ENCODE measurements around the gene PGAM2.

The PGAM2 gene

GRCh38 chr7:44067064-44067951 lies 1.9 kb upstream of the PGAM2 start:
- DNase-seq (ENCODE audit: low read depth in 2 of 2) = no peak

- no peak for DNase-seq (ENCODE audit: low read depth in 2 of 2)
Measured at GRCh38 chr7:44066494-44067063, 1.2 kb upstream of the PGAM2 start.

GRCh38 chr7:44066111-44066460 lies 719 bp upstream of the PGAM2 start:
- DNase-seq (ENCODE audit: low read depth in 2 of 2) = no peak

DNA sequence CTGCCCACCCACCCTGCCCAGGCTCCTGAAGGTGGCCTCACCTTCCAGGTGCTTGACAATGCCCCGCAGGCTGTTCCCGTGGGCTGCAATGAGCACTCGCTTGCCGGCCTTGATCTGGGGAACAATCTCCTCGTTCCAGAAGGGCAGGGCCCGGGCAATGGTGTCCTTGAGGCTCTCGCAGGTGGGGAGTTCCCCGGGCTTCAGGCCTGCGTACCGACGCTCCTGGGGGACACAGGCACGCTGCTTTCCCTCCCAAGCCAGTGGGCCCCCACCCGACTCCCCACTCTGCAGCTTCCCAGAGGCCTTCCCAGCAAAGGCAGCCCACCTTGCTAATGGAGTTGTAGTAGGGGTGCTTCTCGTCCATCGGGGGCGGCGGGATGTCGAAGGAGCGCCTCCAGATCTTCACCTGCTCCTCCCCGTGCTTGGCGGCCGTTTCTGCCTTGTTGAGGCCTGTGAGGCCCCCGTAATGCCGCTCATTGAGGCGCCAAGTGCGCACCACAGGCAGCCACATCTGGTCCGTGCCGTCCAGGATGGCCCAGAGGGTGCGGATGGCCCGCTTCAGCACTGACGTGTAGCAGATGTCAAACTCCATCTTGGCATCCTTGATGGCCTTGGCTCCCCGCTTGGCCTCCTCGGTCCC lies 456 bp downstream of the PGAM2 start:
- no peak for DNase-seq (ENCODE audit: low read depth in 2 of 2)

- DNase-seq (ENCODE audit: low read depth in 2 of 2) = no peak
Measured at GRCh38 chr7:44063894-44064651, 1.3 kb downstream of the PGAM2 start.

GRCh38 chr7:44063547-44063893 lies 1.8 kb downstream of the PGAM2 start:
- no peak for DNase-seq (ENCODE audit: low read depth in 2 of 2)

DNA sequence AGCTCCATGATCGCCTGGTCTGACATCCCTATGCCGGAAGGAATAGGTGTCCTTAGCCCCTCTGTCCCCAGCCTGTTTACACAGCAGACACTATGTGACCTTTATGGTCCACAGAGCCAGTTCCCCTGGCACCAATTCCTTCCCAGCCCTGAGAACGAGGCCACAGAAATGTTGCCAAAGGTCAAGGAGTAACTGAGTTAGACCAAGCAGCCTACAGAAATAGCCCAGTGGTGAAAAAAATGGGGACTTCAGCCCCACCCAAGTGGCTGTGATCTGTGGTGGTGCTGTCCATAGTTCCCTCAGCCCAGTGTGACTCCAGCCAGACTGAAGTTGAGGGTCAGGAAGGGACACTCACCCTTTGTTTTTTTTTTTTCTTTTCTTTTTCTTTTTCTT lies 2.5 kb downstream of the PGAM2 start:
- DNase-seq (ENCODE audit: low read depth in 2 of 2) = no peak

GRCh38 chr7:44062180-44062902 lies 3.0 kb downstream of the PGAM2 start:
- DNase-seq (ENCODE audit: low read depth in 2 of 2) = no peak

DNA sequence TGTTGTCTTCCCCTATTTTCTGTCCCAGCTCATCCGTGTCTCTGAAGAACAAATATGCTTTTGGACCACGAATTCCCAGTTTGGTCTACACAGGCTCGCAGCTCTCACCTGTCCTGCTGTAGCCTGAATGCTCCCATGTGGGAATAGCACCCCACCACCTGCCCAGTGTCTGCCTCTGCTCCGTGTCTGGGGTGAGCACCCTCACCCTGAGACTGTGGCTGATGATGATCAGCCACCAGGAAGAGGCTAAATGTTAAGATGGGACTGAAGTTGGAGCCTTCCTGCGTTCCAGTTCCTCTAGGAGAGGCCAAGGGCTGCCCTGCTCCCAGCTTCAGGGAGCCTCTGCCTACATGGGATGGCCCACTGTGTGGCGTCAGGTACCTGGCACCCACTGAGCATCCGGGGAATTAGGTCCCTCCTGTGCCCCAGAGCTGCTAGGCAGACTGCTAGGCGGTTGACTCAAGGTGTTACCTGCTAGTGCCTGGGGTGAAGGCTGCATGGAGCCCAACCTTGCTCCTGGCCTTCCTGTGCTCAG lies 3.7 kb downstream of the PGAM2 start:
- DNase-seq (ENCODE audit: low read depth in 2 of 2) = no peak

GRCh38 chr7:44060948-44061644 lies 4.3 kb downstream of the PGAM2 start:
- no peak for DNase-seq (ENCODE audit: low read depth in 2 of 2)

- DNase-seq (ENCODE audit: low read depth in 2 of 2) = no peak
Measured at GRCh38 chr7:44060091-44060947, 5.0 kb downstream of the PGAM2 start.

DNA sequence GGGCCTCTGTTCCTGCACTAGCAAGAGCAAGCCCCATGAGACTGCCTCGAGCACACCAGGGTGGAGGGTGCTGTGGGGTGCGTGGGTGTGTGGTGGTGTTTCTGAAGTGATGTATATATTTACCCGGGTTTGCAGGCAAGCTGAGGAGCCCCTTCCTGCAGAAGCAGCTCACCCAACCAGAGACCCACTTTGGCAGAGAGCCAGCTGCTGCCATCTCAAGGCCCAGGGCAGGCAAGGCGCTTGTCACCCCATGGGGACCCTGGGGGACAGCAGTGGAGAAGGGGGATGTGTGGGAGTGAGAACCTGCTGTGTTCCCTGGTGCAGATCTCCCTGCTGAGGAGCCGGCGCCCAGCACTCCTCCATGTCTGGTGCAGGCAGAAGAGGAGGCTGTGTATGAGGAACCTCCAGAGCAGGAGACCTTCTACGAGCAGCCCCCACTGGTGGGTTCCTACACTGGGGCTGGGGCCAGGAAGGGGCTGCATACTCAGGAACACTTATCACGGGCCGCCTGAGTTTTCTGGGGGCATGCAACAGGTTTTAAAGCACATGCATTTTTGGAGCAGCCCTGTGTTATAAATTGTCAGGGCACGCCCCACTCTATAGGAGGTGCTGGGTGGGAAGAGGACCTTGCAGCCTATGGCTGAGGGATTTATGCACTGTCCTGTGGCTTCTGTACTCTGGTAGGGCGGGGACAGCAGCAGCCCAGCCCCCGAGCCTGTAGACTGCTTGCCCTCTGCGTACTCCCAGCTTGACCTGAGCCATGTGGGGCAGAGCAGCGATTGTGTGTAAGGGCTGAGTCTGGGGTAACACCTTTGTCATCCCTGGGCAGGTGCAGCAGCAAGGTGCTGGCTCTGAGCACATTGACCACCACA lies 5.9 kb downstream of the PGAM2 start:
- peak in 1 of 2 donors; percentile 36 for DNase-seq (ENCODE audit: low read depth in 2 of 2)

DNA sequence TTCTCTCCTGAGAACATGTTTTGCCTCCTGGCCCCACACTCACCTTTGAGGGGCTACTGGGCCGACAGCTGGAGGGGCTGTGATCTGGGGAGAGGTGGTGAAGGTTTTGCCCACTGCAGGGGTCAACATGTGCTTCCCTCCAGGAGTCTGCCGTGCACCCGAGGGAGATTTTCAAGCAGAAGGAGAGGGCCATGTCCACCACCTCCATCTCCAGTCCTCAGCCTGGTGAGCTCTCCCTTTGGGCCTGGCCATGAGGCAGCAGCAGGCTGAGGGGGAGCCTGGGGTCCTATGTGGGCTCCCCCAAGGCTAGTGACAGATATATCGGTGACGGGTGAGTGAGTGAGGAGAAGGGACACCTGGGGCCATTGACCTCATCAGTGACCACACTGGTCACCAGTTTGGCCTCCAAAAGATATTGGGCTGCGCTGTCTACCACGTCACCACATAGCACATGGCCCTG lies 6.6 kb downstream of the PGAM2 start:
- DNase-seq (ENCODE audit: low read depth in 2 of 2) = no peak

- no peak for DNase-seq (ENCODE audit: low read depth in 2 of 2)
Measured at GRCh38 chr7:44057849-44058758, 7.3 kb downstream of the PGAM2 start.

DNA sequence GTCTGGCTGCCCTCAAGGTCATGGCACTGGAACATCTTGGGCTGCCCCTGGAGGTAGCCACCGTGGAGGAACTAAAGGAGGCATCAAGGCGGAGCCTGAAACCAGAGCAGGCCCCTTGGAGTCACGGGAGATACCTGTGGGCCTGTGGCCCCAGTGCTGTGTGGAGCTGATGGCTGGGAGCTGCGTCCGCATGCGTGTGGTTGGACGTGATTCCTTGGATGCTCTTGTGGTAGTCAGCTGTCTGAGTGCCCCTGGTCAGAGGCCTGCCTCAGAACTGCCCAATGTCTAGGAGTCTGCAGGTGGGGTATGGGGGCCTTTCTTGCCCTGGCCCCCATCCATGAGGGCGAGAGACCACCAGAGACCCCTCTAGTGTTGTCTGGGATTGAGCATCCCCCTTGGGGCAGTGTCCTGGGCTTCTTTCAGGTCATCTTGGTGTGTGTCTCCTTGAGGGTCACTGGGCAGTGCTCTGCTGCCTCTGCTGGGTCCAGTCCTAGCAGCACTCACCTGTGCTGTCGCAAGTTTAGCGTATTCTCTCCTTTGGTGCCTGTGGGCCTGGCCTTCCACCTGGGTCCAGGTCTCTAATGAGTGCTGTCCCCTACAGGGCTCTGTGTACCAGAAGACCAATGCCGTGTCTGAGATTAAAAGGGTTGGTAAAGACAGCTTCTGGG lies 8.1 kb downstream of the PGAM2 start:
- DNase-seq (ENCODE audit: low read depth in 2 of 2) = no peak

GRCh38 chr7:44056681-44057080 lies 8.7 kb downstream of the PGAM2 start:
- DNase-seq (ENCODE audit: low read depth in 2 of 2) = no peak

DNA sequence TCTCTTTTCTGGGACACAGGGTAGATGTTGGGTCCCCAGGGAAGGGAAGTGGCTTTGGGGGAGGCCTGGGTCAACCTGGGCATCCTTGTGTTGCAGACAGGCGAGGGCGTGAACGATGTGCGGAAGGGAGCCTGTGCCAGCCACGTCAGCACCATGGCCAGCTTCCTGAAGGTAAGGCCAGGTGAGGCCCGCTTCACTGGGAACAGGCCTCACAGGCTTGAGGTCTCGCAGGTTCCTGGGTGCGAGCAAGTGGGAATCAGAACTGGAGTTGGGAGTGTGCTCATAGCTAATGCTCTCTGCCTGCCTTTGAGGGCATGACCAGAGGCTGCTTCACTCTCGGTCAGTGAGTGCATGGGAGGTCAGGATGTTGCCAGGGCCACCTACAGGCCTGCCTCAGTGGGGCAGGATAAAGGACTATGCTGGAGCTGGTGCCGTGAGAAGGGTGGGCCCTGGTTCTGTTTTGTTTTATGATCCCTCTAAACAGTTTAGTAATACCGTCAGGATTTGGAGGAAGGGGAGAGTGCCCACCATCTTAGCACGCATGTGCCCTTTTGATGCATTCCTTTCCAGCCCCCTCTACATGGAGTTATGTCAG lies 12.5 kb downstream of the PGAM2 start:
- DNase-seq (ENCODE audit: low read depth in 2 of 2) = no peak
